HG03108 (cell line): ENCODE measurements around the gene LDHB.
"Not testable (repeated sequence)": the region's sequence is repeated elsewhere in the genome, so short reads cannot be mapped to it uniquely, and the experiment has no call there.

Experiments
- ATAC-seq: cut with Tn5 transposase; IDR thresholded peaks from one replicate; pipeline ENCODE4 v1.9.1; 2021; ENCODE audit warnings: moderate library complexity; ENCODE audit not compliant: unreplicated experiment

The LDHB gene

GRCh38 chr12:21657326-21658077 is at the start of gene LDHB:
Gene LDHB, minus strand, starts transcription at chr12:21657842. Its CDS starts 3,171 bp downstream, at chr12:21654671.
- ATAC-seq = peak; percentile 95

DNA sequence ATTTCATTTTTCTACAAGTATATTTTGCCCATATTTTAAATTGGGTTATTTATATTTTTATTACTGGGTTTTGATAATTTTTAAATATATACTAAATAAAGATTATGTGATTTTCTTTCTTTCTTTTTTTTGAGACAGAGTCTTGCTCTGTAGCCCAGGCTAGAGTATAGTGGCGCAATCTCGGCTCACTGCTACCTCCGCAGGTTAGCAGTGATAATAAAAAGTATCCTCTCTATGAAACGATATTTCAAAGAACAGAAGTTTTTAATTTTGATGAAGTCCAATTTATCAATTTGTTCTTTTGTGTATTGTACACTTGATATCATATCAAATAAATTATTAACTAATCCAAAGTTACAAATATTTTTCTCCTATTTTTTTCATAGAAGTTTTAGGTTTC is 47.2 kb upstream of the LDHB start:
- ATAC-seq = no peak

DNA sequence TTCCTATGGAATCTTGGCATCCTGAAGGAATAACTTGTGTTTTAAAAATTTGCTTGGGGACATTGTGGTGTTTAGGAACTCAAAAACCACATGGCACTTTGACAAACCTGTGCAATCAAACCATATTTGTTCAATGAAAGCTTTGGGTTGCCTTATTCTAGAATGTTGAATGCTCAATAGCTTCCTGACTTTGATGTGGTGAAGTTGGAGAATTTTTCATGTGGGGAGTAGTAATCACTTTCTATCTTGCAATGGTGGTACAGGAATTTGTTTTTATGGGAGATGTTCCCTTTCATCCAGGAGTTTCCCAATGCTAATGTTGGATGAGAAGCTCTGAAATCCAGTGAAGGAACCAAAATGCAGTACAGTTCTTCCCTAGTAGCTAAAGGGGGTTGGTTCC is 42.2 kb upstream of the LDHB start:
- ATAC-seq = no peak

DNA sequence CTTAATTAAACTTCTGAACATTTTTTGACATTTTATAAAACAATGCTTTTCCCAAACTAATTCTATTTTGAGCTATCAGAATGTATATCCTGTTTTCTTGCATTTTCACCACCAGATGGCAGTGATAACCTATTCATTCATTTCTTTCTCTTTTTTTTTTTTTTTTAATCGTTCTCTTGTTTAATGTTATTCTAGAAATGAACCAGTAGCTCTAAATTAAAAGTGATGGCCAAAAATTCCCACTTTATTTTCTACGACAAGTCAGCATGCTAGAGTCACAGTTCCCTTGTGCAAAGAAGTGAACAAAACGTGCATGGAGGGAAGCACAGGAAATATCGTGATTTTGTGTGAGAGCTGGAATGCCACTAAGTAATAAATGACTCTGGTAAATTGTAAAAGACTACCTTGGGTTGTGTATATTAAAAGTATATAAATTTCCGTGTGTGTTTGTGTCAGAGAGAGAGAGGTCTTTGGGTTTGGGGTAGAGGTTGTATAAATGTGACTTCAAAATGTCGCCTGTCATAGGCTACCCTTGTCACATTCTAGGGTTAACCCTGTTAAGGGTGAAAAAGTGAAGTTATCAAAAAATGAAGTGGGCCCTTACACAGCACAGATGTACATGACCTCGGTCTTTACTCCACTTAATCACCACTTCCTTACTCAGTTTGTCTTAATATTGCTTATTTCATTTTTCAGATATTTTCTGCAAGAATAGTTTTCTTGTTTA is 40.4 kb upstream of the LDHB start:
- ATAC-seq = no peak

GRCh38 chr12:21696625-21697024 is 39.0 kb upstream of the LDHB start:
- ATAC-seq = no peak

DNA sequence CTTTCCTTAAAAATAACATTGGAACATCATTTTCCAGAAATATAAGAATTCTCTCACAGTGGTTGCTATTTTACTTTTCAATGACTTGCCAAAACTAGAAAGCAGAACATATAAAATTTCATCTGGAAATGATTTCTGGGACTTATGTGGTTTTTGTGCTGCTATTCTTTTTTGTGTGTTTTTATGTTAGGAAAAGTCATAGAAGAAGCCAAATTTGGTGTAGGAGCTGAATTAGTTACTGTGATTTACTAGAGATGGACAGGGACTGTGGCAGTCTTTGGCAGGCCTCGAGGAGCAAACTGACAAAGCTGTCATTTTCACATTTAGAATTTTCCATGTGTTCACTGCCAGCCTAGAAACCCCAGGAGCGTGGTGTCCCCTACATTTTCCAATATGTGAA is 38.3 kb upstream of the LDHB start:
- ATAC-seq = no peak

DNA sequence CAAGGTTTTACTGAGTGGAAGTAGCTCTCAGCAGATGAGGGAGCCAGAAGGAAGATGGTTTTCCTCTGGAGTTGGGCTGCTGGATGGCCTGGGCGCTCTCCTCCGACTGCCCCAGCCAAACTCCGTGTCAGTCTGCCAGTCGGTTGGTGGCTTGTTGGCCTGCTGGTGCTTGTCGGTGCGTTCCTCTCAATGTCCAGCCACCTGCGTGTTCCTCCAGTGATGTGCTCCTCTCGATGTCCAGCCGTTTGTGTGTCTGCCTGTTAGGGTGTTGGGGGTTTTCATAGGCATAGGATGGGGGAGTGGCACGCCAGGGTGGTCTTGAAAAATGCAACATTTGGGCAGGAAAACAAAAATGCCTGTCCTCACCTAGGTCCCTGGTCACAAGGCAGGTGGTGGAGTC is 37.0 kb upstream of the LDHB start:
- no peak for ATAC-seq

- no peak for ATAC-seq
Observed at GRCh38 chr12:21691515-21691914, 33.9 kb upstream of the LDHB start.

GRCh38 chr12:21690704-21691368 is 33.2 kb upstream of the LDHB start:
- no peak for ATAC-seq

- no peak for ATAC-seq
Observed at GRCh38 chr12:21683115-21683514, 25.5 kb upstream of the LDHB start.

GRCh38 chr12:21678959-21679358 is 21.3 kb upstream of the LDHB start:
- ATAC-seq = no peak

GRCh38 chr12:21677622-21678277 is 20.1 kb upstream of the LDHB start:
- ATAC-seq = no peak

GRCh38 chr12:21677204-21677603 is 19.6 kb upstream of the LDHB start:
- no peak for ATAC-seq

GRCh38 chr12:21676776-21677175 is 19.1 kb upstream of the LDHB start:
- ATAC-seq = no peak

DNA sequence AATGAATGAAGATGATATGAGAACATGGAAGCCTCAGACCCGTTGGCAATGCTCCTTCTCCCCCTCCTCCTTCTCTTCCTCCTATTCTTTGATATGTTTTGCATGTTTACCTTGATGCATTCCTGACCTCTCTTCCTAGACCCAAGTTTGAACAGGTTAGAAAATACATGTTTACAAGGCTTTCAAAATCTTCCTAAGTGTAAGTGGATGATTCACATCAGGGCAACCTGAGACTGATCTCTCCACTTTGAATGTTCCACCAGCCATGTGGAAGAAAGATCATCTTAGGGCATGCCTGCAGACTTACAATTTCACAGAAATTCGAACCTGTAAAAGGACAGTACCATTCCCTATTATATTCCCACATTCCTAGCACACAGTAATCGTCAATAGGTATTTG is 18.0 kb upstream of the LDHB start:
- no peak for ATAC-seq

GRCh38 chr12:21675096-21675495 is 17.5 kb upstream of the LDHB start:
- no peak for ATAC-seq

DNA sequence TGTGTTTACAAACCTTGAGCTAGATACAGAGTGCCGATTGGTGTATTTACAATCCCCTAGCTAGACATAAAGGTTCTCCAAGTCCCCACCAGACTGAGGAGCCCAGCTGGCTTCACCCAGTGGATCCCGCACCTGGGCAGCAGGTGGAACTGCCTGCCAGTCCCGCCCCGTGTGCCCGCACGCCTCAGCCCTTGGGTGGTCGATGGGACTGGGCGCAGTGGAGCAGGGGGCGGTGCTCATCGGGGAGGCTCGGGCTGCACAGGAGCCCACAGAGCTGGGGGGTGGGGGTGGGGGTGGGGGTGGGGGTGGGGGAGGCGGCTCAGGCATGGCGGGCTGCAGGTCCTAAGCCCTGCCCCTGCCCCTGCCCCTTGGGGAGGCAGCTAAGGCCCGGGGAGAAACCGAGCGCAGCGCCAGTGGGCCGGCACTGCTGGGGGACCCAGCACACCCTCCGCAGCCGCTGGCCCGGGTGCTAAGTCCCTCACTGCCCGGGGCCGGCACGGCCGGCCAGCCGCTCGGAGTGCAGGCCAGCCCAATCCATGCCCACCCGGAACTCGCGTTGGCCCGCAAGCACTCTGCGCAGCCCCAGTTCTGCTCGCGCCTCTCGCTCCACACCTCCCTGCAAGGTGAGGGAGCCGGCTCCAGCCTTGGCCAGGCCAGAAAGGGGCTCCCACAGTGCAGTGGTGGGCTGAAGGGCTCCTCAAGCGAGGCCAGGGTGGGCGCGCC is 16.3 kb upstream of the LDHB start:
- not testable (repeated sequence) for ATAC-seq

GRCh38 chr12:21672146-21672545 is 14.5 kb upstream of the LDHB start:
- no peak for ATAC-seq

GRCh38 chr12:21666722-21667121 is 9.1 kb upstream of the LDHB start:
- ATAC-seq = no peak

DNA sequence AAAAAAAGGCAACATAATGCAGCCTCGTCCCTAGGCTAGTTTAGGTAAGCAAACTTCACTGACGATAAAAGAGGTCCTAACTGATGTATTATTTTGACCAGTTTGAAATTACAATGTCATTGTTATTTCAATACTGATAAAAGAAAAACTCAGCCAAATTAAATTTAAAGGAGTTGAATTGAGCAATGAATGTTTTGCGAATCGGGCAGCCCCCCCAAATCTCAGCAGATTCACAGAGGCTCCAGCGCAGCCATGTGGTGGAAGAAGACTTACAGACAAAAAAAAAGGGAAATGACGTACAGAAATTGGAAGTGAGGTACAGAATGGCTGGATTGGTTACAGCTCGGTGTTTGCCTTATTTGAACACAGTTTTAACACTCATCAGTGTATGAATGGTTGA is 8.2 kb upstream of the LDHB start:
- no peak for ATAC-seq
